Vagina (tissue), 2 donors: ENCODE results near the gene CETP.

Experiments
- POLR2A ChIP-seq, 2 donors: fragments of 450-650 bp; IDR thresholded peaks; one replicate each; pipeline ENCODE4 v1.6.1; 2017; ENCODE audit warnings: antibody characterized with exemption in 2 of 2, mild to moderate bottlenecking in 2 of 2, moderate library complexity in 2 of 2
- POLR2AphosphoS5 ChIP-seq, 2 donors: sonication (generic); formaldehyde crosslinking; IDR thresholded peaks; one replicate each; pipeline ENCODE4 v1.9.0; 2017; ENCODE audit warnings: antibody characterized with exemption in 2 of 2, mild to moderate bottlenecking in 2 of 2, low read depth in 1 of 2; ENCODE audit not compliant: insufficient read depth in 1 of 2
- TF ChIP-seq, protein P1 (sequence below), 3 experiments: fragments of 450-650 bp in 2 of 3; fragments of 200-600 bp in 1 of 3; sonication (generic) in 1 of 3; IDR thresholded peaks; one replicate each; pipeline ENCODE4 v1.5.1; 2017 to 2019; ENCODE audit warnings: antibody characterized with exemption in 3 of 3, mild to moderate bottlenecking in 2 of 3, moderate library complexity in 2 of 3

DNA sequence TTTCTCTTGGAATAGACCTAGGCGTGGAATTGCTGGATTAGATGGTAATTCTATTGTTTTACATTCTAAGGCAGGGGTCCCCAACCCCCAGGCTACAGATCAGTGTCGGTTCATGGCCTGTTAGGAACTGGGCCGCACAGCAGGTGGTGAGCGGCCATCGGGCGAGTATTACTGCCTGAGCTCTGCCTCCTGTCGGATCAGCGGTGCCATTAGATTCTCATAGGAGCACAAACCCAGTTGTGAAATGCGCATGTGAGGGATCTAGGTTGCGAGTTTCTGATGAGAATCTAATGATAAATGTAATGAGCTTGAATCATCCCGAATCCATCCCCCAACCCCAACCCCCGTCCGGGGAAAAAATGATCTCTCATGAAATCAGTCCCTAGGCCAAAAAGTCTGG, 50.6 kb downstream of the CETP start:
- TF ChIP-seq POLR2AphosphoS5 (IDR thresholded peaks at IDR 0.05; ENCODE audit: insufficient read depth in 1 of 2, low read depth in 1 of 2) (no peak), POLR2A (IDR thresholded peaks at IDR 0.05) (no peak)
- TF ChIP-seq, protein P1, sequence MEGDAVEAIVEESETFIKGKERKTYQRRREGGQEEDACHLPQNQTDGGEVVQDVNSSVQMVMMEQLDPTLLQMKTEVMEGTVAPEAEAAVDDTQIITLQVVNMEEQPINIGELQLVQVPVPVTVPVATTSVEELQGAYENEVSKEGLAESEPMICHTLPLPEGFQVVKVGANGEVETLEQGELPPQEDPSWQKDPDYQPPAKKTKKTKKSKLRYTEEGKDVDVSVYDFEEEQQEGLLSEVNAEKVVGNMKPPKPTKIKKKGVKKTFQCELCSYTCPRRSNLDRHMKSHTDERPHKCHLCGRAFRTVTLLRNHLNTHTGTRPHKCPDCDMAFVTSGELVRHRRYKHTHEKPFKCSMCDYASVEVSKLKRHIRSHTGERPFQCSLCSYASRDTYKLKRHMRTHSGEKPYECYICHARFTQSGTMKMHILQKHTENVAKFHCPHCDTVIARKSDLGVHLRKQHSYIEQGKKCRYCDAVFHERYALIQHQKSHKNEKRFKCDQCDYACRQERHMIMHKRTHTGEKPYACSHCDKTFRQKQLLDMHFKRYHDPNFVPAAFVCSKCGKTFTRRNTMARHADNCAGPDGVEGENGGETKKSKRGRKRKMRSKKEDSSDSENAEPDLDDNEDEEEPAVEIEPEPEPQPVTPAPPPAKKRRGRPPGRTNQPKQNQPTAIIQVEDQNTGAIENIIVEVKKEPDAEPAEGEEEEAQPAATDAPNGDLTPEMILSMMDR (IDR thresholded peaks at IDR 0.05) = no peak
